NCI-H2196 treated with DMSO at 0.1 percent for 48 hours (cell line): Measurements from ENCODE around the gene CCK.

Experiments used
- DNase-seq: peaks from one replicate; lab custom pipeline; 2025; ENCODE audit not compliant: unreplicated experiment; lab: John Stamatoyannopoulos, UW

The CCK gene

GRCh38 chr3:42226470-42227425 is 39.2 kb downstream of the CCK start:
- DNase-seq = peak; percentile 43

- no peak for DNase-seq
Measured at GRCh38 chr3:42225486-42226363, 40.3 kb downstream of the CCK start.

DNA sequence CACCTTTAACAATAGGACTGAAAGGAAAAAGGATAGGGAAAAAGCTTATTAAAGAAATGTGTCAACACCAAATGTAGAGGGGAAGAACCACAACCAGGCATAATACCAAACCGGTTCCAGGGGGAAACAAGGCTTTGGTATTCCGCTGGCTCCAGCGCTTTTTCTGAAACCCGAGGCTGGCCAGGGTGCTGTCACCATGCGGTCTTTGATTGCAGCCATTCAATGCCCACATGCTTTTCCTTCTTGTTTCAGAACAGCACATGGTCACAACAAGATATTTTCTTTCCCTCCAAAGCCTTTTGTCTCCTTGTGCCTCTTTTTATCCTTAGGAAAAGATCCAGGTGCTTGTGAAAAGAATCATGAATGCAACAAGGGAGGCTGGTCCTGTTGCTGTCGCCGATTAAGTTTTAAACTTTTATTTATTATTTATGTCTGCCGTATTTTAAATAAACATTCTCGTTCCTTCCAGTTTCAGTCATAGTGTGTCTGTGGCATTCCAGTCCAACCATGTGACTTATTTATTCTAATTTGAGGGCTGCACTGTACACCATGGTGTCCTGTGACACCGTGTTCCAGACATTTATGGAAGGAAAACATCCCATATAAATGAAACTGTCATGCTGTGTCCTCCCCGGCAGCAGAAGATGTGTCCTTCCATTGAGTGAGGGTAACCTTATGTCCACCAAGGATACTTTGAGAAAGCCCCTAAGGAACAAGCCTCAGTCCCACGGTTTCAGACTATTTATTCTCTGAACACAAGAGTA is 41.1 kb downstream of the CCK start:
- no peak for DNase-seq

- no peak for DNase-seq
Measured at GRCh38 chr3:42224178-42224577, 41.8 kb downstream of the CCK start.

- no peak for DNase-seq
Measured at GRCh38 chr3:42222942-42223693, 42.9 kb downstream of the CCK start.

GRCh38 chr3:42220436-42221121 is 45.4 kb downstream of the CCK start:
- DNase-seq = no peak

DNA sequence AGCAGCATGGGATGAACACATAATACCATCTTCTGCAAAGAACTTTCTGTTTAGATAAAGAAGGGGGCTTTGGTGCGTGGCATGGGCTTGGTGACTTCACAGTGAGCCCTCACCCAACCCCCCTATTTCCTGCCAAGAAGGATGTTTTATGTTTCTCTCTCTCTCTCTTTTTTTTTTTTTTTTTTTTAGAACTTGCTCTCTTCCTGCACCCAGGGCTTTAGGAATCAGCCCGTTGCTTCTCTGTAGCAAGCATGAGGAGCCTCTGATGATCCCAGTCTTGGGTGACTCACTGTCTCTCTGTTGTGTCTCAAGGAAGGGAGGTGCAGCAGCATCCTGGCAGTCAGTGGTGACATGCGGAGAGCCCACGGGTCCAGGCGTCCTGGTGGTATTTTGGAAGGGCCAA is 49.1 kb downstream of the CCK start:
- no peak for DNase-seq

GRCh38 chr3:42216302-42216701 is 49.7 kb downstream of the CCK start:
- DNase-seq = no peak

GRCh38 chr3:42214565-42215283 is 51.3 kb downstream of the CCK start:
- DNase-seq = no peak

- DNase-seq = no peak
Measured at GRCh38 chr3:42214064-42214463, 51.9 kb downstream of the CCK start.

- DNase-seq = no peak
Measured at GRCh38 chr3:42213417-42213816, 52.6 kb downstream of the CCK start.

DNA sequence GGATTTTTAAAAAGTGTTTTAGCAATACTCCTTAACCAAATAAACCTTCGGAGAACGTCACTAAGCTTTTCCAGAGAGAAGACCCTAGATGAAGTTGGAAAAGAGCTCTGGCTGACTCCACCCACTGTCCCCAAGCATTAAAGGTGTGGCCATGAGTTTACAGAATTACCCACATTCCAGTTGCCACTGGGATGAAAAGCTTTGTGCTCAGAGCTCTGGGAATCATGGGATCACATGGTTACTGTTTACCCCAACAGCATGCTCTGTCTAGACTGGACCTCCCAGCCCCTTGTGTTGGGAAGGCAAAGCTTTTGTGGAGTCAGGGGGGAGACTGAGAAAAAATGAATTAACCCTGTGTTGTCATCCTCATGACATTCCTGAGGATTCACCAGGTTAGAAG is 55.3 kb downstream of the CCK start:
- DNase-seq = no peak

DNA sequence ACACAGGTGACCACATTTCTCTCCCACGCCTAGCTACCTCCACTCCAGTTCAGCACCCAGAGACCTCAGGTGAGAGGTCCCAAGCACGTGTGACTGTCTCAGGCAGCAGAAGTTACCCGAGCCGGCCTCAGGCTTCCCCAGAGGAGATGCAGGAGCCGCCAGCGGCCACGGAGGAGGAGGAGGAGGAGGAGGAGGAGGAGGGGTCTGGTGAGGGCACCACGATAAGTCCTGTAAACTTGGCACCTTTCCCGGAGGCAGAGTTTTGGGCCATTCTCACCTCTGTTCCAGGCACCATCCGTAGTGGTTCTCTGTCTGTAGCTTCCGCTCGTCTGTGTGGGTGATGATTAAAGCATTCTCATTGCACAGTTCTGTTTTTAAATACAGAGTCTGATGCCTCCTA is 56.1 kb downstream of the CCK start:
- DNase-seq = no peak
